CD14-positive monocyte (primary cell): ENCODE data around the gene RHO. TPM values are rescaled to one million over a fixed set of nuclear protein-coding genes. Genes with fewer than 3 reads are reported as not detected.

ENCODE experiments used
- DNase-seq, 3 donors: peaks; one replicate each; pipeline ENCODE4 v3.0.0-alpha.2; 2011 to 2022
- H2AFZ ChIP-seq: 2 replicates; pipeline ENCODE4 v1.6.0; 2012; ENCODE audit warnings: mild to moderate bottlenecking, low read depth, low read length, inconsistent platforms; ENCODE audit not compliant: insufficient read depth, poor library complexity, severe bottlenecking
- H3K27ac ChIP-seq, 2 donors: 1 replicate in 1 of 2; 2 replicates in 1 of 2; pipeline ENCODE4 v1.5.1; 2012 to 2013; ENCODE audit warnings: low read length in 2 of 2, control low read depth in 1 of 2, inconsistent platforms in 1 of 2, low read depth in 1 of 2, mild to moderate bottlenecking in 1 of 2
- H3K27me3 ChIP-seq, 2 donors: one replicate each; pipeline versions ENCODE4 v1.6.0 to v1.6.1; 2011 to 2013; ENCODE audit warnings: low read length in 2 of 2; ENCODE audit not compliant: control insufficient read depth in 2 of 2, insufficient read depth in 2 of 2
- H3K36me3 ChIP-seq, 2 donors: replicated peaks in 1 of 2; 1 replicate in 1 of 2; 2 replicates in 1 of 2; pipeline versions ENCODE4 v1.5.1 to v1.6.1; 2012 to 2013; ENCODE audit warnings: low read length in 2 of 2, control low read depth in 1 of 2, inconsistent platforms in 1 of 2, mild to moderate bottlenecking in 1 of 2; ENCODE audit not compliant: insufficient read depth in 2 of 2, control insufficient read depth in 1 of 2
- H3K4me1 ChIP-seq, 2 donors: 1 replicate in 1 of 2; 2 replicates in 1 of 2; pipeline versions ENCODE4 v1.5.1 to v1.6.1; 2012 to 2013; ENCODE audit warnings: low read length in 2 of 2, control low read depth in 1 of 2, inconsistent platforms in 1 of 2, mild to moderate bottlenecking in 1 of 2, moderate library complexity in 1 of 2; ENCODE audit not compliant: insufficient read depth in 2 of 2, control insufficient read depth in 1 of 2
- H3K4me2 ChIP-seq: replicated peaks from 2 replicates; pipeline ENCODE3; 2012; ENCODE audit warnings: low read length, moderate library complexity, mild to moderate bottlenecking; ENCODE audit not compliant: poor library complexity, severe bottlenecking; ENCODE audit errors: extremely low read depth
- H3K4me3 ChIP-seq, 3 experiments: fragments of 200-600 bp in 1 of 3; sonication (generic) in 1 of 3; replicated peaks in 1 of 3; 1 replicate in 2 of 3; 2 replicates in 1 of 3; pipeline ENCODE4 v1.5.1; 2011 to 2013; ENCODE audit warnings: low read length in 3 of 3, mild to moderate bottlenecking in 3 of 3, control low read depth in 2 of 3, low read depth in 2 of 3, inconsistent platforms in 1 of 3, moderate library complexity in 1 of 3
- H3K79me2 ChIP-seq: 2 replicates; pipeline ENCODE4 v1.6.0; 2012; ENCODE audit warnings: mild to moderate bottlenecking, control low read depth, inconsistent platforms, low read length, moderate library complexity; ENCODE audit not compliant: insufficient read depth
- H3K9ac ChIP-seq: 2 replicates; pipeline ENCODE4 v1.6.0; 2017; ENCODE audit warnings: low read length, mild to moderate bottlenecking; ENCODE audit not compliant: insufficient read depth, poor library complexity, severe bottlenecking
- H3K9me3 ChIP-seq, 2 donors: replicated peaks in 1 of 2; 1 replicate in 1 of 2; 2 replicates in 1 of 2; pipeline versions ENCODE4 v1.5.1 to v1.6.1; 2012 to 2013; ENCODE audit warnings: low read length in 2 of 2, control low read depth in 1 of 2; ENCODE audit not compliant: control insufficient read depth in 1 of 2, insufficient read depth in 1 of 2
- H4K20me1 ChIP-seq: 2 replicates; pipeline ENCODE4 v1.6.0; 2012; ENCODE audit warnings: mild to moderate bottlenecking, low read length, control low read depth, moderate library complexity; ENCODE audit not compliant: insufficient read depth
- H3K27ac Mint-ChIP-seq, 7 donors: one replicate each; pipeline ENCODE4 v1.8.0; 2020; ENCODE audit warnings: mild to moderate bottlenecking in 7 of 7, mixed read lengths in 7 of 7, moderate library complexity in 6 of 7, inconsistent platforms in 2 of 7
- H3K27me3 Mint-ChIP-seq, 3 donors: one replicate each; pipeline ENCODE4 v1.8.0; 2021 to 2022; ENCODE audit warnings: low read depth in 3 of 3, mild to moderate bottlenecking in 3 of 3, mixed read lengths in 3 of 3, moderate library complexity in 3 of 3, inconsistent platforms in 1 of 3
- H3K36me3 Mint-ChIP-seq, 2 donors: one replicate each; pipeline ENCODE4 v1.8.0; 2020; ENCODE audit warnings: mixed read lengths in 2 of 2, inconsistent platforms in 1 of 2, mild to moderate bottlenecking in 1 of 2
- H3K4me1 Mint-ChIP-seq: one replicate; pipeline ENCODE4 v1.8.0; 2020; ENCODE audit warnings: mild to moderate bottlenecking, mixed read lengths
- H3K4me3 Mint-ChIP-seq, 2 donors: one replicate each; pipeline ENCODE4 v1.8.0; 2020; ENCODE audit warnings: mild to moderate bottlenecking in 2 of 2, mixed read lengths in 2 of 2, moderate library complexity in 1 of 2
- H3K9me3 Mint-ChIP-seq, 7 donors: one replicate each; pipeline ENCODE4 v1.8.0; 2020 to 2022; ENCODE audit warnings: mixed read lengths in 7 of 7, mild to moderate bottlenecking in 6 of 7, moderate library complexity in 6 of 7, inconsistent platforms in 2 of 7
- WGBS: methylation state at CpG from one replicate; pipeline ENCODE4 v1.1.5; 2013; ENCODE audit warnings: missing lambda C conversion rate; ENCODE audit not compliant: insufficient coverage; 5-methylcytosine and 5-hydroxymethylcytosine counted together
- intact Hi-C, 2 donors: fragments of 100-400 bp; cut with micrococcal nuclease; formaldehyde crosslinking; loops; one replicate each; pipeline versions ENCODE4 v1.15.0 to v1.15.1; 2023
- polyA plus RNA-seq, 3 donors: library from polyadenylated mRNA; depleted of rRNA in 1 of 3; unstranded in 2 of 3; stranded (reverse) in 1 of 3; fragments of 300-500 nt in 2 of 3; fragments of >200 nt in 1 of 3; fragmentation: Illumina TruSeq in 2 of 3; gene quantifications; 1 replicate in 2 of 3; 2 replicates in 1 of 3; pipeline ENCODE4 v1.2.3, GENCODE V29; 2012 to 2021
- TF ChIP-seq, protein P1 (sequence below): fragments of 200-600 bp; IDR thresholded peaks from one replicate; pipeline ENCODE4 v1.8.0; 2022; ENCODE audit warnings: antibody characterized with exemption, mild to moderate bottlenecking

The RHO gene
- polyA plus RNA-seq, 3 donors: 0.03 TPM; not detected in 2

DNA sequence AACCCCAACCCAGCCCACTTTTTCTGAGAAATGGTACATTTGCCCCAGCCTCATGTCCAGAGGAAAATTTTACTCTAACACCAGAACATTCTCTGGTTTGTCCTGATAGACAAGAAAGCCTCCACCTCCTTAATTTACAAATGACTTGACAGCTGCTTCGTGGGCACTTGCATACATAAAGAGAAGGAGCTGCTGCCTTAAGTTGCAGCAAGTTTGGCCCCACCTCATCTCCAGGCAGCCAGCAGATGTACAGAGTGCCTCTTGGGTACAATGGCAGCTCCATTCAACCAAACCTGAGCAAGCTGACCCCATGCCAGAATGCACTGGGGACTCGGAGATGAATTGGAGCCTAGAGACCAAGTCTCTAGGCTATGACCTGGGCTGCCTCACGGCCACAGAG is 8.4 kb downstream of the RHO start:
- 100% methylated on average over 1 of the region's 3 CpGs for WGBS
- DNase-seq: no peak
- no peaks in the 10 kb centered on the region for H3K9me3 ChIP-seq
- no peak overlapping the region for H2AFZ ChIP-seq
- TF ChIP-seq, protein P1, sequence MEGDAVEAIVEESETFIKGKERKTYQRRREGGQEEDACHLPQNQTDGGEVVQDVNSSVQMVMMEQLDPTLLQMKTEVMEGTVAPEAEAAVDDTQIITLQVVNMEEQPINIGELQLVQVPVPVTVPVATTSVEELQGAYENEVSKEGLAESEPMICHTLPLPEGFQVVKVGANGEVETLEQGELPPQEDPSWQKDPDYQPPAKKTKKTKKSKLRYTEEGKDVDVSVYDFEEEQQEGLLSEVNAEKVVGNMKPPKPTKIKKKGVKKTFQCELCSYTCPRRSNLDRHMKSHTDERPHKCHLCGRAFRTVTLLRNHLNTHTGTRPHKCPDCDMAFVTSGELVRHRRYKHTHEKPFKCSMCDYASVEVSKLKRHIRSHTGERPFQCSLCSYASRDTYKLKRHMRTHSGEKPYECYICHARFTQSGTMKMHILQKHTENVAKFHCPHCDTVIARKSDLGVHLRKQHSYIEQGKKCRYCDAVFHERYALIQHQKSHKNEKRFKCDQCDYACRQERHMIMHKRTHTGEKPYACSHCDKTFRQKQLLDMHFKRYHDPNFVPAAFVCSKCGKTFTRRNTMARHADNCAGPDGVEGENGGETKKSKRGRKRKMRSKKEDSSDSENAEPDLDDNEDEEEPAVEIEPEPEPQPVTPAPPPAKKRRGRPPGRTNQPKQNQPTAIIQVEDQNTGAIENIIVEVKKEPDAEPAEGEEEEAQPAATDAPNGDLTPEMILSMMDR: no peak
- H3K9ac ChIP-seq: no peak overlapping the region
- no peaks in the 10 kb centered on the region for H3K36me3 ChIP-seq
- Mint-ChIP-seq H3K36me3 (no peaks in the 10 kb centered on the region), H3K4me3 (no peak overlapping the region), H3K9me3 (no peaks in the 10 kb centered on the region), H3K27ac (no peak overlapping the region), H3K4me1 (peaks cover 1% of the 10 kb centered on the region), H3K27me3 (peaks cover 2 to 5% (median 3%) of the 10 kb centered on the region in 3 donors)
- H3K27me3 ChIP-seq: no peaks in the 10 kb centered on the region
- no peaks in the 10 kb centered on the region for H3K79me2 ChIP-seq
- H3K4me3 ChIP-seq: no peak overlapping the region
- H3K27ac ChIP-seq: no peak overlapping the region
- intact Hi-C loops: no loop called here
- no peaks in the 10 kb centered on the region for H4K20me1 ChIP-seq
- no peak overlapping the region for H3K4me2 ChIP-seq
- H3K4me1 ChIP-seq: no peaks in the 10 kb centered on the region

DNA sequence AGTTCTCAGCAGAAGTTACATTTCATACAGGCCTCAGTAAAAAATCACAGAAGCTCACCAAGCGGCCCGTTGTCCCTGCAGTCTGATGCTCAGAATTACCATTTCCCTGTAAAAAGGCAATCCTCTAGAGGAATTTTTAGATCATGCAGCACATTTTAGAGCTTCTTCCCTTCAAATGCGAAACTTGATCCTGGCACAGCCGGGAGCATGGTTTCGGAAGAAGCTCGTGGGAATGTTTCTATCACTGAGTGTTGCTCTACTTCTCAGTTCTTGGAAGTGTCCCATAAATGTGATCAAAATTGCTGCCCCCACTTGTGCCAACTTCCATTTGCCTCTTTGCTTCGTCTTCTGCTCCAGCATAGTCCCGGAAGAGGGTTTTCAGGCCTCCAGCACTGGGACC is 10.8 kb downstream of the RHO start:
- TF ChIP-seq, protein P1: no peak
- DNase-seq: no peak

More for the DNA sequence above, 10.8 kb downstream of the RHO start:
- Histone ChIP-seq H3K9ac (no peak overlapping the region), H3K4me2 (no peak overlapping the region), H3K36me3 (no peaks in the 10 kb centered on the region), H4K20me1 (no peaks in the 10 kb centered on the region), H3K27ac (no peak overlapping the region), H3K27me3 (no peaks in the 10 kb centered on the region), H3K9me3 (no peaks in the 10 kb centered on the region), H3K4me3 (no peak overlapping the region), H3K4me1 (no peaks in the 10 kb centered on the region), H2AFZ (no peak overlapping the region), H3K79me2 (no peaks in the 10 kb centered on the region)
- H3K27me3 Mint-ChIP-seq: peaks cover 3 to 5% (median 4%) of the 10 kb centered on the region in 3 donors
- H3K4me1 Mint-ChIP-seq: peaks cover 1% of the 10 kb centered on the region
- 96% methylated on average over 8 of the region's 8 CpGs for WGBS
- no peaks in the 10 kb centered on the region for H3K9me3 Mint-ChIP-seq
- H3K4me3 Mint-ChIP-seq: no peak overlapping the region
- intact Hi-C loops: no loop called here
- no peak overlapping the region for H3K27ac Mint-ChIP-seq
- no peaks in the 10 kb centered on the region for H3K36me3 Mint-ChIP-seq
